Measurements from ENCODE around the gene ZNHIT2. TPM values are rescaled to one million over a fixed set of nuclear protein-coding genes. Genes with fewer than 3 reads are reported as not detected.

Gene ZNHIT2
- total RNA-seq, 4 donors from 2014 or later = 12.1 to 18.6 (median 15.3) TPM

- no peak for ATAC-seq (ENCODE audit: low FRiP score)
- TF ChIP-seq, protein P1, sequence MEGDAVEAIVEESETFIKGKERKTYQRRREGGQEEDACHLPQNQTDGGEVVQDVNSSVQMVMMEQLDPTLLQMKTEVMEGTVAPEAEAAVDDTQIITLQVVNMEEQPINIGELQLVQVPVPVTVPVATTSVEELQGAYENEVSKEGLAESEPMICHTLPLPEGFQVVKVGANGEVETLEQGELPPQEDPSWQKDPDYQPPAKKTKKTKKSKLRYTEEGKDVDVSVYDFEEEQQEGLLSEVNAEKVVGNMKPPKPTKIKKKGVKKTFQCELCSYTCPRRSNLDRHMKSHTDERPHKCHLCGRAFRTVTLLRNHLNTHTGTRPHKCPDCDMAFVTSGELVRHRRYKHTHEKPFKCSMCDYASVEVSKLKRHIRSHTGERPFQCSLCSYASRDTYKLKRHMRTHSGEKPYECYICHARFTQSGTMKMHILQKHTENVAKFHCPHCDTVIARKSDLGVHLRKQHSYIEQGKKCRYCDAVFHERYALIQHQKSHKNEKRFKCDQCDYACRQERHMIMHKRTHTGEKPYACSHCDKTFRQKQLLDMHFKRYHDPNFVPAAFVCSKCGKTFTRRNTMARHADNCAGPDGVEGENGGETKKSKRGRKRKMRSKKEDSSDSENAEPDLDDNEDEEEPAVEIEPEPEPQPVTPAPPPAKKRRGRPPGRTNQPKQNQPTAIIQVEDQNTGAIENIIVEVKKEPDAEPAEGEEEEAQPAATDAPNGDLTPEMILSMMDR (IDR thresholded peaks at IDR 0.05) = no peak
- DNase-seq (ENCODE audit: low spot score) = no peak
Measured at GRCh38 chr11:65067446-65067845, 50.1 kb downstream of the ZNHIT2 start.

- TF ChIP-seq, protein P1 (IDR thresholded peaks at IDR 0.05) = no peak
- no peak for ATAC-seq (ENCODE audit: low FRiP score)
- DNase-seq (ENCODE audit: low spot score) = no peak
Measured at GRCh38 chr11:65066805-65067291, 50.7 kb downstream of the ZNHIT2 start.

Small RNAs within 50 kb of the gene (small RNA-seq; reads per million reads assigned to genes)
- gene HIGD1AP10 (not detected), gene PDCL2P2 (not detected), gene RNU2-23P (not detected)

Other genes with a start within 250 kb of the ZNHIT2 start
- gene EHD1, start 239.1 kb downstream of the ZNHIT2 start, total RNA-seq = 100 to 1,000 TPM in 2 of 4 donors, 10 to 100 TPM in 2; 66.4 to 226 (median 94.8) TPM
- gene ATG2A, start 200.5 kb downstream of the ZNHIT2 start, total RNA-seq = 10 to 100 TPM; 20.3 to 34.8 (median 22.2) TPM
- gene PPP2R5B, start 193.0 kb downstream of the ZNHIT2 start, total RNA-seq = 10 to 100 TPM in 3 of 4 donors, 1 to 10 TPM in 1; 7.8 to 20.3 (median 12.4) TPM
- not detected for gene GPHA2, start 181.8 kb downstream of the ZNHIT2 start, total RNA-seq
- not detected for gene MAJIN, start 145.6 kb downstream of the ZNHIT2 start, total RNA-seq
- gene BATF2, start 120.7 kb downstream of the ZNHIT2 start, total RNA-seq = 1 to 10 TPM in 2 of 4 donors, under 1 TPM in 2; 0.46 to 6.0 (median 1.2) TPM
- 100 to 1,000 TPM in 3 of 4 donors, 10 to 100 TPM in 1; 95.1 to 199 (median 160) TPM for gene ARL2, start 103.5 kb downstream of the ZNHIT2 start, total RNA-seq
- 10 to 100 TPM; 14.7 to 28.5 (median 20.0) TPM for gene SNX15, start 90.3 kb downstream of the ZNHIT2 start, total RNA-seq
- gene SAC3D1, start 76.5 kb downstream of the ZNHIT2 start, total RNA-seq = 10 to 100 TPM in 2 of 4 donors, 1 to 10 TPM in 2; 4.8 to 11.8 (median 10.1) TPM
- gene NAALADL1, start 59.1 kb downstream of the ZNHIT2 start, total RNA-seq = 10 to 100 TPM; 17.0 to 39.1 (median 23.3) TPM
- 1 to 10 TPM in 2 of 4 donors, under 1 TPM in 1, not detected in 1; 0.56 to 2.8 (median 1.4) TPM for gene CDCA5, start 33.7 kb downstream of the ZNHIT2 start, total RNA-seq
- gene ZFPL1, start 33.5 kb downstream of the ZNHIT2 start, total RNA-seq = 10 to 100 TPM; 21.3 to 44.5 (median 32.6) TPM
- 100 to 1,000 TPM; 151 to 208 (median 192) TPM for gene VPS51, start 21.5 kb downstream of the ZNHIT2 start, total RNA-seq
- gene TM7SF2, start 5.8 kb downstream of the ZNHIT2 start, total RNA-seq = 100 to 1,000 TPM in 1 of 4 donors, 10 to 100 TPM in 3; 44.8 to 345 (median 88.6) TPM
- gene FAU, start 4.4 kb upstream of the ZNHIT2 start, total RNA-seq = 100 to 1,000 TPM; 612 to 842 (median 711) TPM
- gene MRPL49, start 4.6 kb upstream of the ZNHIT2 start, total RNA-seq = 10 to 100 TPM; 37.2 to 47.9 (median 43.2) TPM
- gene SYVN1, start 16.8 kb upstream of the ZNHIT2 start, total RNA-seq = 10 to 100 TPM; 47.1 to 58.2 (median 50.5) TPM
- not detected for gene SPDYC, start 52.5 kb upstream of the ZNHIT2 start, total RNA-seq
- 100 to 1,000 TPM in 2 of 4 donors, 10 to 100 TPM in 2; 72.8 to 109 (median 92.9) TPM for gene CAPN1, start 64.2 kb upstream of the ZNHIT2 start, total RNA-seq
- 10 to 100 TPM in 1 of 4 donors, 1 to 10 TPM in 3; 3.5 to 13.7 (median 6.9) TPM for gene POLA2, start 144.3 kb upstream of the ZNHIT2 start, total RNA-seq
- 100 to 1,000 TPM in 1 of 4 donors, 10 to 100 TPM in 3; 44.0 to 120 (median 68.6) TPM for gene CDC42EP2, start 197.2 kb upstream of the ZNHIT2 start, total RNA-seq
- gene DPF2, start 216.2 kb upstream of the ZNHIT2 start, total RNA-seq = 10 to 100 TPM; 23.3 to 32.9 (median 27.3) TPM
- gene TIGD3, start 237.1 kb upstream of the ZNHIT2 start, total RNA-seq = 1 to 10 TPM in 1 of 4 donors, under 1 TPM in 3; 0.36 to 2.0 (median 0.50) TPM

Data from omental fat pad (tissue), 4 donors.